ENCODE measurements around the gene PPP6R2.

PPP6R2 gene

GRCh38 chr22:50445071-50445879, 102.1 kb downstream of the PPP6R2 start:
- peak; percentile 21 to 51 for DNase-seq (ENCODE audit: low read depth in 2 of 2)

- DNase-seq (ENCODE audit: low read depth in 2 of 2): no peak
Observed at GRCh38 chr22:50445880-50446707, 103.0 kb downstream of the PPP6R2 start.

GRCh38 chr22:50446708-50447575, 103.8 kb downstream of the PPP6R2 start:
- no peak for DNase-seq (ENCODE audit: low read depth in 2 of 2)

DNA sequence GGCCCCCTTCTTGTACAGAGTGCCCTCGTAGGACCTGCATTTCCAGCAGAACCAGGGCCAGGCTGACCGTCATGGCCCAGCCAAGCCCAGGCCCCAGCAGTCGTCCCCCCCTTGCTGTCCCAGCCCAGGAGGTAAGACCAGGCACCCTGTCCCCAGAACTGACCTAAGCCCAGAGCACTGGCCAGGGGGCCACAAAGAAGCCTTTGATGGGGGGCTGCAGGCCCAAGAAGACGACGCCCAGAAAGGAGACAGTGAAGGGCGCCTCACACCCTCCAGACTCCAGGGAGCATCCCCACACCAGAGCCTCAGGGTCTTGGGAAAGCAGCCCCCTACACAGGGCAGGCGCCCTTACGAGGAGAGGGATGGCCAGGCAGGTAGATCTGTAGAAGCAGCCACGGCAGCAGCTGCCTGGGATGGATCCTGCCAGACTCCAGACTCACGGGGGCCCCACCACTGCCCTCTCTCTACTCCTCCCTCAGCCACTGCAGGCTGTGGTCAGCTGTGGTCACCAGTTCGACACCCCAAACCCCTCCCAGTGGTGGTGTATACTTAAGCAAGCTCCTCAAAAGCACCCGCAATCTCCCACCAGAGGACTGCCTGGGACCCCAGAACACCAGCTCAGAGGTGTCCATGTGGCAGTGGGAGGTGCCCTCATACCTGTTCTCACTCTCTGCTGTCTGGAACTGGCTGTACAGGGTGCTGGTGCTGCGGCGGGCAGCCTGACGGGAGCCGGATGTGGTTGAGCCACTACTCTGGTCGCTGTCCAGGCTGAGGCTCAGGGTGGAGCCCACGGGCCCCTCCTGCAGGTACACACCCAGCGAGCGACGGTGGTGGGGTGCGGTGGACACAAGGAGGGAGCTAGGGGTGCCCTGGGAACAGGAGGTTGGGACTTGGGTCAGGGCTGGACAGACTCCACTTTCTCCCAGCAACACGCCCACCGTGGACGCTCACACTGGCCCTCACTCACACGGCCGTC, 104.7 kb downstream of the PPP6R2 start:
- DNase-seq (ENCODE audit: low read depth in 2 of 2): no peak

DNA sequence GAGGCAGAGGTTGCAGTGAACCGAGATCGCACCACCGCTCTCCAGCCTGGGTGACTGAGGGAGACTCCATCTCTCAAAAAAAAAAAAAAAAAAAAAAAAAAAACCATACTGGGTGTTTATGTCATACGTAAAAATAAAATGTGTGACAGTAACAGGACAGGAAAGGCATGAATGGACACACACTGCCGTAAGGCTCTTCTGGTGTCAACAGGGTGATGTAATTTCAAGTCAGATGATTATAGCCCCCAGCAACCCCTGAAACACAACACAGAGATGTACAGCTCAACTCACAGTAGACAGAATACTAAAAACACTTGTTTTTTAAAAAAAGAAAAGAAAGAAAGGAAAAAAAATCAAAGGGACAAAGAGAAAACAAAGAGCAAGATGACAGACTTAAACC, 109.5 kb downstream of the PPP6R2 start:
- no peak for DNase-seq (ENCODE audit: low read depth in 2 of 2)

DNA sequence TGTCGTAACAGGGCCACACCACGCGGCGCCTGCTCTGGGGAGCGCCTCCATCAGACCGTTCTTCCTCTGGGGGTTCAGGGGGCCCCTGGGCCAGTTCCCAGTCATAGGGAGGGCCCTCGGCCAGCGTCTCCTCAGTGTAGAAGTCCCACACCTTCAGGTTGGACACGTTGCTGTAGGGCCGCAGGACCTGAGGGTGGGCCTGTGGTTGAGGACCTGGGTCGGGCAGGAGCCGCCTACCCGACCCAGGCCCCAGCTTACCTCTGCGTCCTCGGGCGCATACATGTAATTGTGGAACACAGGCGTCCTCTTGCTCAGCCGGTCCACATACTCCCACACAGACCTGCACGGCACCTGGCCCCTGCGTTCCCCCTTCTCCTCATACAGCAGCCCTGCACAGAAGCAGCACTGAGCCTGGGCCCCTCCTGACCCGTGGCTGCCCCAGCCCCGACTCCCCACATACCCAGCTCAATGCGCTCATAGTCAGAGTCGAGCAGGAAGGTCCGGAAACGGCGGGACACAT, 111.5 kb downstream of the PPP6R2 start:
- DNase-seq (ENCODE audit: low read depth in 2 of 2): no peak

DNA sequence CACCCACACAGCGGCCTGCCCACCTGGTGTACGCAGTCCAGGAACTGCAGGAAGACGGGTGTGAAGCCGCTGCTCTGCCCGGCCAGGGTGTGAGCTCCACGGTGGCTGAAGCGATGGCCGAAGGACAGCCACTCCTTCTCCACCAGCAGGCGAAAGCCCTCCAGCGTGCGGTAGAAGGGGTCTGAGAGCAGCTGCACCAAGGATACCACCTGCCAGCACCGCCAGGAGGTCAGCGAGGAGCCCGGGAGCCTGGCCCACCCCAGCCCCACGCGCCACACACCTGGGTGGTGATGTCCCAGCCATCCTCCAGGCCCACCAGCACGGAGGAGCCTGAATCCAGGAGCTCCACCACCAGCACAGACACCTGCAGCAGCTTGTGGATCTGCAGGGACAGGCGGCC, 112.1 kb downstream of the PPP6R2 start:
- no peak for DNase-seq (ENCODE audit: low read depth in 2 of 2)

DNA sequence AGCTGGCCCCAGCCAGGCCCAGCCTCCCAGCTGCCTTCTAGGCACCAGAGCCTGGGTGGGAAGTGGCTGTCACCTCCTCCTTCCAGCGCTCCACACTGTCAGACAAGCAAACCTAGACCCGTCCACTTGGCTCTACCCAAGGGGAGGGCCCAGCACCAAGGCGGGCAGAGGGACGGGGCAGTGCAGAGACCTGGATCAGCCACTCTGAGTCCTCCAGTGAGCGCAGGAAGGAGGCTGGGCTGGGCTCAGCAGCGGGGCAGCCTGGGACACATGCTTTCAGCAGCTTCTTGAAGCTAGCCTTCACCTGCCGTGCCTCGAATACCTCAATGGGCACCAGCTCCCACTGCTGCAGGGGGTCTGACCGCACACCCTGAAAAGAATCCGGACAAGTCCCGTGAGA, 112.9 kb downstream of the PPP6R2 start:
- DNase-seq (ENCODE audit: low read depth in 2 of 2): no peak

GRCh38 chr22:50456466-50457234, 113.5 kb downstream of the PPP6R2 start:
- no peak for DNase-seq (ENCODE audit: low read depth in 2 of 2)

DNA sequence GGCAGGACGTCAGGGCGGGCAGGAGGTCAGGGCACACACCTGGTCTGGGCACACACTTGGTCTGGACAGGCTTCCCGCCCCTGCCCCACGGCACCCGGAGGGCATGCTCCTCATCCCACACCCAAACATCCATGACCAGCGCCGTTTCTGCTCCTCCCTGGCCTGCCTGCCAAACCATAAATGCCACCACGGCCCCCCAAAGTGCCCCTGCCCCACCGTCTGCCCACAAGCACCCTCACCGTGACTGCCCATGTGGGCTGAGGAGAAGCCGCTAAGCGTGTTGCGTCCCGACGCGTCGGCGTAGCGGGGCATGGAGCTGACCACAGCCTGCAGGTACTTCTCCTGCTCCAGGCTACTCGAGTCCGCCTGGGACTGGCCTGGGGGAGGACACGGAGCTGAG, 115.9 kb downstream of the PPP6R2 start:
- no peak for DNase-seq (ENCODE audit: low read depth in 2 of 2)

DNA sequence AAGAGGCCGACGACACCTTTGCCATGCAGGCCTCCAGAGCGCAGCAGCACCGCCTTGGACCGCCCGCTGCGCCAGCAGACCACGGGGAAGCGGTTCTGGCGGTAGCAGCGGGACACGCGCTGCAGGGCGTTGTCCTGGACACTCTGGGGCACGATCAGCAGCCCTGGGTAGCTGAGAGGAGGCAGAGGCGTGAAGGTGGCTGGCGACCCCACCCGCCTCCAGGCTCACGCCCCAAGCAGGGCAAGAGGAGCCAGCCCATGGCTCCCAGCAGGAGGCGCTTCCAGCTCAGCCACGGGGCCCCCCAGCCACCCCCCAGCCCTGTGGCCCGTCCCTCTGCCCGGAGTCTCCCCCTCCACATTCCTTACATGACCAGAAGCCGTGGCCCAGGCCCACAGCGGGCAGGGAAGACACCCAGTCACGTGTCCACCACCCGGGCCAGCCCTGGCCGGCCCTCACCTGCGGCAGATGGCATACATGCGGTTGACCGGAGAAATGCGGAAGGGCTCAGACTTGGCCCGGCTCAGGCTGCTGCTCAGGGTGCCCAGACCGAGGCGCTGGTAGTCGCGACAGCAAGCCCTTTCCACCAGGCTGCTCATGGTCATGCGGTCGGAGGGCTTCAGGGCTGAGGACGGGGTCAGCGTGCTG, 116.5 kb downstream of the PPP6R2 start:
- no peak for DNase-seq (ENCODE audit: low read depth in 2 of 2)

GRCh38 chr22:50460938-50461337, 117.8 kb downstream of the PPP6R2 start:
- no peak for DNase-seq (ENCODE audit: low read depth in 2 of 2)

GRCh38 chr22:50461536-50461935, 118.4 kb downstream of the PPP6R2 start:
- no peak for DNase-seq (ENCODE audit: low read depth in 2 of 2)

- DNase-seq (ENCODE audit: low read depth in 2 of 2): no peak
Observed at GRCh38 chr22:50461979-50462540, 118.9 kb downstream of the PPP6R2 start.

GRCh38 chr22:50463188-50463900, 120.2 kb downstream of the PPP6R2 start:
- DNase-seq (ENCODE audit: low read depth in 2 of 2): no peak

GRCh38 chr22:50464451-50464850, 121.3 kb downstream of the PPP6R2 start:
- DNase-seq (ENCODE audit: low read depth in 2 of 2): no peak

GRCh38 chr22:50465066-50465930, 122.2 kb downstream of the PPP6R2 start:
- no peak for DNase-seq (ENCODE audit: low read depth in 2 of 2)

Data from stimulated activated CD8-positive, alpha-beta memory T cell treated with anti-CD3 and anti-CD28 coated beads, Interleukin-7, amount 100 ng/mL, for 4 hours (primary cell).